Uterus (tissue), 4 donors: ENCODE data around the gene GATA2. TPM values are rescaled to one million over a fixed set of nuclear protein-coding genes. Genes with fewer than 3 reads are reported as not detected.

Experiments
- DNase-seq, 2 donors: peaks; one replicate each; pipeline ENCODE4 v3.0.0-alpha.2; 2019 to 2020
- H3K27ac ChIP-seq, 2 donors: fragments of 200-600 bp; sonication (generic); 1 replicate in 1 of 2; 2 replicates in 1 of 2; pipeline ENCODE4 v1.5.1; 2016 to 2018
- H3K27me3 ChIP-seq, 2 donors: fragments of 200-600 bp; sonication (generic); one replicate each; pipeline ENCODE4 v1.5.1; 2018 to 2019; ENCODE audit warnings: control low read depth in 1 of 2
- H3K36me3 ChIP-seq, 2 donors: fragments of 200-600 bp; sonication (generic); one replicate each; pipeline ENCODE4 v1.5.1; 2019; ENCODE audit warnings: control low read depth in 1 of 2
- H3K4me1 ChIP-seq, 2 donors: fragments of 200-600 bp; sonication (generic); one replicate each; pipeline ENCODE4 v1.5.1; 2018 to 2019; ENCODE audit warnings: control low read depth in 1 of 2
- H3K4me3 ChIP-seq, 2 donors: fragments of 200-600 bp; sonication (generic); 1 replicate in 1 of 2; 2 replicates in 1 of 2; pipeline ENCODE4 v1.5.1; 2018 to 2019; ENCODE audit warnings: mild to moderate bottlenecking in 1 of 2
- H3K9me3 ChIP-seq, 2 donors: fragments of 200-600 bp; sonication (generic); one replicate each; pipeline ENCODE4 v1.5.1; 2019; ENCODE audit warnings: control low read depth in 1 of 2
- CTCF ChIP-seq, 4 experiments: fragments of 200-600 bp in 2 of 4; fragments of 450-650 bp in 2 of 4; sonication (generic) in 2 of 4; IDR thresholded peaks; one replicate each; pipeline ENCODE4 v1.5.1; 2016 to 2019; ENCODE audit warnings: antibody characterized with exemption in 4 of 4, mild to moderate bottlenecking in 2 of 4, moderate library complexity in 1 of 4
- POLR2A ChIP-seq, 2 donors: fragments of 450-650 bp; IDR thresholded peaks; one replicate each; pipeline ENCODE4 v1.6.1; 2016; ENCODE audit warnings: antibody characterized with exemption in 2 of 2, mild to moderate bottlenecking in 1 of 2, moderate library complexity in 1 of 2
- intact Hi-C: fragments of 100-400 bp; cut with DNase I; formaldehyde crosslinking; loops from one replicate; pipeline ENCODE4 v1.15.1; 2023; ENCODE audit warnings: low total_unique reads
- total RNA-seq, 4 donors: library from RNA; depleted of rRNA in 3 of 4; stranded (reverse); fragments of >200 nt in 3 of 4; gene quantifications; one replicate each; pipeline versions ENCODE4 v1.1.0 to v1.2.4, GENCODE V29; 2014 to 2023
- donor health status: DM: yes; HTN: yes; CAD: no.

The GATA2 gene
- total RNA-seq, 4 donors from 2014 or later = 30.9 to 171 (median 52.5) TPM

GRCh38 chr3:128483657-128484403 is 9.2 kb downstream of the GATA2 start:
- Histone ChIP-seq H3K9me3 (no peaks in the 10 kb centered on the region), H3K36me3 (no peaks in the 10 kb centered on the region), H3K4me1 (peaks cover 0 to 26% of the 10 kb centered on the region in 2 donors), H3K4me3 (peak overlapping the region; percentile 56 to 98), H3K27me3 (no peaks in the 10 kb centered on the region), H3K27ac (peak overlapping the region; percentile 99 to 100)
- DNase-seq = peak; percentile 37 to 39
- no peak for TF ChIP-seq CTCF (IDR thresholded peaks at IDR 0.05)
- peak in 1 of 2 donors; percentile 7 for TF ChIP-seq POLR2A (IDR thresholded peaks at IDR 0.05)
- intact Hi-C loops = no loop called here

- H3K4me1 ChIP-seq = peaks cover 0 to 26% of the 10 kb centered on the region in 2 donors
- TF ChIP-seq POLR2A (IDR thresholded peaks at IDR 0.05) (peak in 1 of 2 donors; percentile 26), CTCF (IDR thresholded peaks at IDR 0.05) (peak in 2 of 4 experiments; percentile 6 to 15)
- no peaks in the 10 kb centered on the region for H3K27me3 ChIP-seq
- DNase-seq = peak; percentile 83 to 90
- no peaks in the 10 kb centered on the region for H3K36me3 ChIP-seq
- peak overlapping the region; percentile 99 to 100 for H3K27ac ChIP-seq
- peak overlapping the region; percentile 56 to 98 for H3K4me3 ChIP-seq
- intact Hi-C loops = no loop called here
- no peaks in the 10 kb centered on the region for H3K9me3 ChIP-seq
Observed at GRCh38 chr3:128482666-128483656, 10.0 kb downstream of the GATA2 start.

GRCh38 chr3:128482175-128482574 is 10.8 kb downstream of the GATA2 start:
- TF ChIP-seq CTCF (IDR thresholded peaks at IDR 0.05) (no peak), POLR2A (IDR thresholded peaks at IDR 0.05) (no peak)
- Histone ChIP-seq H3K4me3 (no peak overlapping the region), H3K4me1 (peaks cover 0 to 26% of the 10 kb centered on the region in 2 donors), H3K27ac (peak overlapping the region; percentile 99 to 100), H3K27me3 (no peaks in the 10 kb centered on the region), H3K9me3 (no peaks in the 10 kb centered on the region), H3K36me3 (no peaks in the 10 kb centered on the region)
- intact Hi-C loops = no loop called here
- peak in 1 of 2 donors; percentile 57 for DNase-seq

GRCh38 chr3:128481438-128481942 is 11.5 kb downstream of the GATA2 start:
- Histone ChIP-seq H3K36me3 (no peaks in the 10 kb centered on the region), H3K9me3 (no peaks in the 10 kb centered on the region), H3K27me3 (no peaks in the 10 kb centered on the region), H3K4me3 (no peak overlapping the region), H3K27ac (peak overlapping the region; percentile 99 to 100), H3K4me1 (peaks cover 0 to 26% of the 10 kb centered on the region in 2 donors)
- no peak for TF ChIP-seq CTCF (IDR thresholded peaks at IDR 0.05)
- TF ChIP-seq POLR2A (IDR thresholded peaks at IDR 0.05) = no peak
- peak; percentile 50 to 70 for DNase-seq
- intact Hi-C loops = no loop called here
